GM13976 (cell line): ENCODE results near the gene GJA5.

Experiments used
- DNase-seq: peaks from one replicate; pipeline ENCODE4 v3.0.0; 2012; ENCODE audit warnings: low spot score
- in situ Hi-C: fragments of 300-500 bp; cut with MboI; formaldehyde crosslinking; loops from one replicate; pipeline ENCODE4 v1.12.0; 2022; ENCODE audit warnings: low sequenced_read_pairs, mixed read lengths, inconsistent platforms; ENCODE audit not compliant: unreplicated experiment
- TF ChIP-seq, protein P1 (sequence below): IDR thresholded peaks from 2 replicates; pipeline ENCODE4 v1.5.1; 2012; ENCODE audit warnings: borderline replicate concordance, mild to moderate bottlenecking; ENCODE audit not compliant: insufficient read depth; ENCODE audit errors: extremely low read depth, missing control alignments, control extremely low read depth

GJA5 gene

DNA sequence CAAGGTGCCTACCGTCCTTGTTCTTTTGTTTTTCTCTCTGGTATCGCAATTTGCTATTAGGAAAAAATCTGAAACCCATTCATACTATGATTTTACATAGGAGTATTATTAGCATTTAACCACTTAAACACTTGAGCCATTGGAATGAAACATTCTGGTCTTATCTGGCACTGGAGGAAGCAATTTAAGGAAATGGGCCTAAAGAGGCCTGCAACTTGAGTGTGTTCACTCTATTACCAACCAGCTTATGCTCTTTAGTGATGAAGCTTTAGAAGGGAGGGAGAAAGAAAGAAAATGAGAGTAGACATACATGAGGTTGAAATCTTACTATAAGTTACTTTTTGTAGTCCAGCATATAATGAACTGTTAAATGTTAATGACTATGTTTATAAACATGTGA, 5.7 kb downstream of the GJA5 start:
- in situ Hi-C loops = no loop called here
- no peak for DNase-seq
- TF ChIP-seq, protein P1, sequence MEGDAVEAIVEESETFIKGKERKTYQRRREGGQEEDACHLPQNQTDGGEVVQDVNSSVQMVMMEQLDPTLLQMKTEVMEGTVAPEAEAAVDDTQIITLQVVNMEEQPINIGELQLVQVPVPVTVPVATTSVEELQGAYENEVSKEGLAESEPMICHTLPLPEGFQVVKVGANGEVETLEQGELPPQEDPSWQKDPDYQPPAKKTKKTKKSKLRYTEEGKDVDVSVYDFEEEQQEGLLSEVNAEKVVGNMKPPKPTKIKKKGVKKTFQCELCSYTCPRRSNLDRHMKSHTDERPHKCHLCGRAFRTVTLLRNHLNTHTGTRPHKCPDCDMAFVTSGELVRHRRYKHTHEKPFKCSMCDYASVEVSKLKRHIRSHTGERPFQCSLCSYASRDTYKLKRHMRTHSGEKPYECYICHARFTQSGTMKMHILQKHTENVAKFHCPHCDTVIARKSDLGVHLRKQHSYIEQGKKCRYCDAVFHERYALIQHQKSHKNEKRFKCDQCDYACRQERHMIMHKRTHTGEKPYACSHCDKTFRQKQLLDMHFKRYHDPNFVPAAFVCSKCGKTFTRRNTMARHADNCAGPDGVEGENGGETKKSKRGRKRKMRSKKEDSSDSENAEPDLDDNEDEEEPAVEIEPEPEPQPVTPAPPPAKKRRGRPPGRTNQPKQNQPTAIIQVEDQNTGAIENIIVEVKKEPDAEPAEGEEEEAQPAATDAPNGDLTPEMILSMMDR = no peak

GRCh38 chr1:147753081-147753480, 7.3 kb downstream of the GJA5 start:
- TF ChIP-seq, protein P1 = no peak
- in situ Hi-C loops = no loop called here
- DNase-seq = no peak

DNA sequence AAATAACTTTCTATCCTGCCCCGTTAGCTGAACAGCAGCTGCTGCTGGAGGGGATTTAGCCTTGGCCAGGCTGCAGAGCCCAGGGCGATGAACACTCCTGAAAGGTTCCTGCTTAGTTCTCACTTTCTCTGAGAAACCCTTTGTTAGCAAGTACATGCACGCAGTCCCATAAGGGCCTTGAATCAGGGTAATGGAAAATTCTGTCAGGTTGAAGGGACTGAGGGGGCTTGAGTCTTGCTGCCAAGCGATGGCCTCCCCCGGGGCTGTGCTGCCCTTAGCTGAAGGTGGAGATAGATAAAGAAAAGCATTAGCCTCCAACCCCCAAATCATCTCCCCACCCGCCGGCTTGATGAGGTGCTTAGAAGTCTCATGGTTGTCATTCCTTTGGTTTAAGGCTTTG, 7.9 kb downstream of the GJA5 start:
- in situ Hi-C loops = no loop called here

GRCh38 chr1:147751346-147751745, 9.1 kb downstream of the GJA5 start:
- in situ Hi-C loops = no loop called here
- DNase-seq = no peak
- TF ChIP-seq, protein P1 = no peak

More for the DNA sequence above, 7.9 kb downstream of the GJA5 start:
- no peak for DNase-seq
- TF ChIP-seq, protein P1 = no peak

GRCh38 chr1:147750618-147751217, 9.7 kb downstream of the GJA5 start:
- TF ChIP-seq, protein P1 = no peak
- DNase-seq = no peak
- in situ Hi-C loops = no loop called here

DNA sequence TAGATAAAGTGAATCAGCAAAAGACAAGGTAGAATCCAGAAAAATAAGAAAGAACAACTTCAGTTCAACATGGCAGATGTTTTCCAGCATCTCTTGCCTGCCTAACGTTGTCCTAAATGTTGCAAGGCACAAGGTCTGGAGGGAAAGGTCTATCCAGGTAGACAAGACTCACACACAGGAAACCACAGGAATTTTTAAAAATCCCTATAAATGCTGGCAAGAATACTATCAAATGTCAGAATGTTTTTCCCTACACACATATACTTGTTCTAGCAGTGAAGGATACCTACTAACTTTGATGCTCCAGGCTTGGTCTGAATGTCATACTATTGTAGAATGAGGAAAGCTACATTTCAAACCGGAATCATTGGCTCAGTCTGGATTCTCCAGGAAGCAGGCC, 10.6 kb downstream of the GJA5 start:
- no peak for DNase-seq
- in situ Hi-C loops = no loop called here
- TF ChIP-seq, protein P1 = no peak
